ENCODE measurements around the gene ATP13A4. TPM values are rescaled to one million over a fixed set of nuclear protein-coding genes. Genes with fewer than 3 reads are reported as not detected.

Gene ATP13A4
- total and polyA plus RNA-seq, 2 of the 8 experiments (the other 6 are each of a cell fraction or from before 2014, with no cell fraction given), result 0.12 TPM; not detected in 1

DNA sequence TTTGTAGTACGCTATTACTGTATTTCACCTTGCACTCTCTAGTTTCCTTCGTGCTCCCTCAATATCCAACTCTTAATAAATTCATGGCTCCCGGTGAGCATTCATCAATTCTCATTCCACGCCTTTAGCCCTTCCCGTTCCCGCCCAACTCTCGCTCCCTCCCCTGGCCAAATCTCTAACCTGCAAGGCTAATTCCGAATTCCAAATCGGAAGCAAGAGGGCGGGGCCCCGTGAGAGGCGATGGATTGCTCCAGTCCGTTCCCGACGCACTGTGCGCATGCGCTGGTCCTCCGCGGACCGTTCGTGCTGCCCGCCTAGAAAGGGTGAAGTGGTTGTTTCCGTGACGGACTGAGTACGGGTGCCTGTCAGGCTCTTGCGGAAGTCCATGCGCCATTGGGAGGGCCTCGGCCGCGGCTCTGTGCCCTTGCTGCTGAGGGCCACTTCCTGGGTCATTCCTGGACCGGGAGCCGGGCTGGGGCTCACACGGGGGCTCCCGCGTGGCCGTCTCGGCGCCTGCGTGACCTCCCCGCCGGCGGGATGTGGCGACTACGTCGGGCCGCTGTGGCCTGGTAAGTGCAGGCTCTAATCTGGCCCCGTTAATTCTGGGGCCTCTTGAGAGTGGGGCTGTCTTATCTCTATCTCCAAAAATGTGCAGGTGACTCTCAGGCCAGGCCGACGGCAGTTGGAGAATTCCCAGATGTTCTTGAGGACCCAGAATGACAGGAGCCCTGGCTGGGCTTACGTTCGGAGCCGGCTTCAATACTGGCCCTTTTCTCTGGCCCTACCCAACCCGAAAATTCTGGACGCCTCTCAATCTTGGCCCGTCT is 38.4 kb upstream of the ATP13A4 start, which contains the start of gene OPA1 (continued):
- TF ChIP-seq SIRT6 (IDR thresholded peaks at IDR 0.05; ENCODE audit: low read length), result no peak
- TF ChIP-seq EP300 (IDR thresholded peaks at IDR 0.05; ENCODE audit: borderline replicate concordance in 1 of 2, low read depth in 2 of 2, low read length in 2 of 2), result peak in 1 of 2 experiments; percentile 78; a peak in 1 of 3 replicates
- peak; percentile 82 for TF ChIP-seq TAF1 (IDR thresholded peaks at IDR 0.05; ENCODE audit: low read depth, low read length)
- no peak for TF ChIP-seq CEBPB (IDR thresholded peaks at IDR 0.05; ENCODE audit: low read depth, low read length)
- TF ChIP-seq SRF (IDR thresholded peaks at IDR 0.05; ENCODE audit: low read depth, low read length), result no peak
- TF ChIP-seq SP2 (IDR thresholded peaks at IDR 0.05; ENCODE audit: low read length), result no peak
- TF ChIP-seq NRF1 (IDR thresholded peaks at IDR 0.05; ENCODE audit: low read depth, low read length), result peak; percentile 98
- no peak for TF ChIP-seq CHD1 (IDR thresholded peaks at IDR 0.05; ENCODE audit: low read depth, low read length)
- peak; percentile 88 for TF ChIP-seq GABPA (IDR thresholded peaks at IDR 0.05; ENCODE audit: borderline replicate concordance, insufficient read depth, low read length)
- TF ChIP-seq KDM4A (IDR thresholded peaks at IDR 0.05; ENCODE audit: low read depth, low read length, severe bottlenecking), result peak; percentile 37
- no peak for TF ChIP-seq CTBP2 (IDR thresholded peaks at IDR 0.05; ENCODE audit: borderline replicate concordance, insufficient read depth, insufficient read length, low read length)
- no peak for TF ChIP-seq HDAC6 (IDR thresholded peaks at IDR 0.05; ENCODE audit: low read depth, low read length)
- TF ChIP-seq, protein P1, sequence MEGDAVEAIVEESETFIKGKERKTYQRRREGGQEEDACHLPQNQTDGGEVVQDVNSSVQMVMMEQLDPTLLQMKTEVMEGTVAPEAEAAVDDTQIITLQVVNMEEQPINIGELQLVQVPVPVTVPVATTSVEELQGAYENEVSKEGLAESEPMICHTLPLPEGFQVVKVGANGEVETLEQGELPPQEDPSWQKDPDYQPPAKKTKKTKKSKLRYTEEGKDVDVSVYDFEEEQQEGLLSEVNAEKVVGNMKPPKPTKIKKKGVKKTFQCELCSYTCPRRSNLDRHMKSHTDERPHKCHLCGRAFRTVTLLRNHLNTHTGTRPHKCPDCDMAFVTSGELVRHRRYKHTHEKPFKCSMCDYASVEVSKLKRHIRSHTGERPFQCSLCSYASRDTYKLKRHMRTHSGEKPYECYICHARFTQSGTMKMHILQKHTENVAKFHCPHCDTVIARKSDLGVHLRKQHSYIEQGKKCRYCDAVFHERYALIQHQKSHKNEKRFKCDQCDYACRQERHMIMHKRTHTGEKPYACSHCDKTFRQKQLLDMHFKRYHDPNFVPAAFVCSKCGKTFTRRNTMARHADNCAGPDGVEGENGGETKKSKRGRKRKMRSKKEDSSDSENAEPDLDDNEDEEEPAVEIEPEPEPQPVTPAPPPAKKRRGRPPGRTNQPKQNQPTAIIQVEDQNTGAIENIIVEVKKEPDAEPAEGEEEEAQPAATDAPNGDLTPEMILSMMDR (IDR thresholded peaks at IDR 0.05; ENCODE audit: control extremely low read depth in 1 of 3, insufficient read depth in 1 of 3, low read depth in 1 of 3, low read length in 3 of 3), result peak; percentile 25 to 43 (median 36); a peak in 3 of 4 replicates
- TF ChIP-seq TCF12 (IDR thresholded peaks at IDR 0.05; ENCODE audit: low read depth, low read length), result no peak
- TF ChIP-seq BRCA1 (IDR thresholded peaks at IDR 0.05; ENCODE audit: low read depth, low read length), result peak; percentile 57; the same call in 1 of the 2 replicates
- peak; percentile 50; the same call in 1 of the 2 replicates for TF ChIP-seq TEAD4 (IDR thresholded peaks at IDR 0.05; ENCODE audit: low read depth, low read length)
- peak; percentile 81 for TF ChIP-seq ASH2L (IDR thresholded peaks at IDR 0.05; ENCODE audit: low read length)
- TF ChIP-seq RBBP5 (IDR thresholded peaks at IDR 0.05; ENCODE audit: borderline replicate concordance, low read depth, low read length), result no peak
- TF ChIP-seq SAP30 (IDR thresholded peaks at IDR 0.05; ENCODE audit: insufficient read depth, insufficient replicate concordance, low read length), result peak; percentile 63
- no peak for TF ChIP-seq RNF2 (IDR thresholded peaks at IDR 0.05; ENCODE audit: borderline replicate concordance, low read depth, low read length, missing control alignments, poor library complexity, severe bottlenecking)
- no peak for TF ChIP-seq EZH2 (IDR thresholded peaks at IDR 0.05; ENCODE audit: low read depth, low read length, severe bottlenecking)
